Muscle layer of duodenum (tissue), 2 donors: Measurements from ENCODE around the gene SLAMF6.
"Not testable (repeated sequence)": the region's sequence is repeated elsewhere in the genome, so short reads cannot be mapped to it uniquely, and the experiment has no call there.

Source experiments
- H3K27ac ChIP-seq: one replicate; pipeline ENCODE4 v1.7.0; 2013; ENCODE audit warnings: mild to moderate bottlenecking, low read length
- H3K27me3 ChIP-seq: one replicate; pipeline ENCODE4 v1.7.0; 2013; ENCODE audit warnings: low read depth, mild to moderate bottlenecking, control low read depth, low read length
- H3K36me3 ChIP-seq, 2 donors: one replicate each; pipeline ENCODE4 v1.7.0; 2013; ENCODE audit warnings: low read length in 2 of 2, control low read depth in 1 of 2, mild to moderate bottlenecking in 1 of 2; ENCODE audit not compliant: insufficient read depth in 2 of 2, control insufficient read depth in 1 of 2
- H3K4me1 ChIP-seq, 2 donors: one replicate each; pipeline ENCODE4 v1.7.0; 2013; ENCODE audit warnings: low read length in 2 of 2, mild to moderate bottlenecking in 2 of 2, control low read depth in 1 of 2, moderate library complexity in 1 of 2; ENCODE audit not compliant: insufficient read depth in 2 of 2, control insufficient read depth in 1 of 2
- H3K4me3 ChIP-seq, 2 donors: one replicate each; pipeline ENCODE4 v1.7.0; 2013; ENCODE audit warnings: low read length in 2 of 2, low read depth in 1 of 2, mild to moderate bottlenecking in 1 of 2
- H3K9me3 ChIP-seq, 2 donors: one replicate each; pipeline ENCODE4 v1.7.0; 2013; ENCODE audit warnings: low read length in 2 of 2, control low read depth in 1 of 2, mild to moderate bottlenecking in 1 of 2; ENCODE audit not compliant: control insufficient read depth in 1 of 2
- donor health status: healthy.

SLAMF6 gene

DNA sequence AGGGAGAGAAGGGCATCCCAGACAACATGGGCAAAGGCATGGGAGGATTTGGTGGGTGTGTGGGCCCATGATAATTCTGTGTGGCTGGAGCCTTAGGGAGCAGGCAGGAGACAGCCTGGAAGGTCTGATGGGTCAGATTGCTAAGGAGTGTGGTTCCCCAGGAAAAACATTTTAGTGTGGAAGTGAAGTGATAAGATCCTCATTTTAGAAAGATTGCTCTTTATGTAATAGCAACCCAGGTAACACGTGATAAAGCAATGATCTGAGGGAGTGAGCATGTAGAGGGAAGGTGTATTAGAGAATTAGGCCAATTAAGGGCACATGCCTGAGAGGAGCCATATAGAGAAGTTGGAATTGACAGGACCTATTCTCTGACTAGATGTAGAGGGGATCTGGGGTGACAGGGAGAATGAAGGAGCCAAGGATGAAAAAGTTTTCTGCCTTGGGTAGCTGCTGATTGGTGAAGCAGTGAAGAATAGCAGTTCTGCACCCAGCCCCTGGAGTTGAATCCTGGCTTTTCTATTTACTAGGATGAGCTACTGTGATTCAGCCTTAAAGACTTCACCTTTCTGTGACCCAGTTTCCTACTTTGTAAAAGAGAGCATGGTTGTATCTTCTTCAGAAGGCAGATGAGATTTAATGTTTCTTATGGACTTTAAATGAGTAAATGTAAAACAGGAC lies 18.7 kb upstream of the SLAMF6 start:
- Histone ChIP-seq H3K4me3 (no peak overlapping the region), H3K27ac (no peak overlapping the region), H3K27me3 (no peaks in the 10 kb centered on the region), H3K36me3 (no peaks in the 10 kb centered on the region), H3K4me1 (peaks cover 0 to 6% of the 10 kb centered on the region in 2 donors), H3K9me3 (no peaks in the 10 kb centered on the region)

DNA sequence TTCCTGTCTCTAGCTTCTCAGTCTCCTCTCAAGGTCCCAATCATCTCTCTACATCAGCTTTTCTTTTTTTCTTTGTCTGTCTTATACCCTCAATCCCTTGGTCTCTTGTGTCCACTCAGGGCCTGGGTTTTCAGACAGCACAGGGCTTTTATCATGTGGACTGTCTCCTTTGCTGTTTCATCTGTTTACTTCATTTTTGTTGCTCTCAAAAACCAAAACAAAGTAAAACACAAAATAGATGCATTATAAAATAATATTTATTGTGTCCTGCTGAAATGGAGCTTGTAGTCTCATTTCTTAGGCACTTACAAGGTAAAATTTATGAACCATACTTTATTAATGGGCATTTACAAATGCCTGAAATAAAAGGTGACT lies 17.8 kb upstream of the SLAMF6 start:
- Histone ChIP-seq H3K36me3 (no peaks in the 10 kb centered on the region), H3K27ac (peak overlapping the region; percentile 68), H3K4me3 (no peak overlapping the region), H3K27me3 (no peaks in the 10 kb centered on the region), H3K4me1 (peaks cover 0 to 6% of the 10 kb centered on the region in 2 donors), H3K9me3 (no peaks in the 10 kb centered on the region)

DNA sequence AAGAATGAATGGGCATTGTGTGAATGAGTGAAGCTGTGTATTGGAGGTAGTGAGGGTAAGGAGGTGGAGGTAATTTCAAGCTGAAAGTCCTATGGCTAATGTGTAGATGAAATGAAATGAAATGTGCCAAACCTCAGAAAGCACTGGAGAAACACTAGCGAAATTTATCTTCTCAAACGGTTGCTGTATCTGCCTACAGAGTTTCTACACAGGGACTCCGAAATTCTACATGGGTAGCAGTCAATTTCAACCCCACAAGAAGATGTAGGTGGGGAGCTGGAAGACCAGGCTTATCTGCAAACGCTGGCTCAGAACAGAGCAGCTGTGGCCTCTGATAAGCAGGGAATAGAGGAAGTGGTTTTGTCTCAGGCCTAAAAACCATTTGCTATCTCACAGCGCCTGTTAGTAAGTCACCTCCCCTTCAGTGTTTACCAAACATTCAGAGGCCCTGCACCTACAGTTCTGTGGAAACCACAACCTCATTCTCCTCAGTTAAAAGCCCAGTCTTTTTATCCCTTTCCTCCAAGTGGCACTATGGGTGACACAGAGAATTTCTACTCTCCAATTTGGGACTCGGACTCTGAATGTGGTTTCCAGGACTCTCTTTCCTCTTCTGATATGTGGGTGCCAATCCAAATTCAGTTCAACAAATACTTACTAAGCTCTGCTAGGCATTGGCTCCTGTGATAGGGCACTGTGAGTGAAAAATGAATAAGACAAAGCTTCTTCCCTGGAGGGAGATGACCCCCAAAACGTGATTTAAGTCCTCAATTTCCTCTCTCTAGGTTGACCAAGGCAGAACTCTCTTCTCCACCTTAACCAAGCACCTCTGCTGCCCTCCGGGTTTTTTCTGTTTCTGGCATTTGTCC lies 17.2 kb upstream of the SLAMF6 start:
- Histone ChIP-seq H3K27me3 (no peaks in the 10 kb centered on the region), H3K9me3 (peaks cover 0 to 1% of the 10 kb centered on the region in 2 donors), H3K4me1 (peaks cover 0 to 6% of the 10 kb centered on the region in 2 donors), H3K27ac (peak overlapping the region; percentile 68), H3K4me3 (peak overlapping the region in 1 of 2 donors; percentile 17), H3K36me3 (no peaks in the 10 kb centered on the region)

DNA sequence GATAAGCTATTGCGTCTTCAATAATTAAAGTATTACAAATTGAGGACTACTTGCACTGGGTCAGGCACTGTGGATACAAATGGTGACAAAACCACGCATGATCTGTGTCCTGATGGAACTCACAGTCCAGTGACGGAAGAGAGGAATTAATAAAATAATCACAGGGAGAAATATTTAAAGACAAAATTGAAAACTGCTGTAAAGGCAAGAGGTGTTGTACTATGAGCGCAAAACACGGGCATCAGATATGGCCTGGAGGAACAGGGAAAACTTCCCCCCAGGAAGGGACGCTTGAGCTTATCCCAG lies 16.6 kb upstream of the SLAMF6 start:
- H3K27ac ChIP-seq: peak overlapping the region; percentile 68
- no peaks in the 10 kb centered on the region for H3K27me3 ChIP-seq
- H3K4me3 ChIP-seq: peak overlapping the region in 1 of 2 donors; percentile 17
- H3K36me3 ChIP-seq: no peaks in the 10 kb centered on the region
- peaks cover 0 to 6% of the 10 kb centered on the region in 2 donors for H3K4me1 ChIP-seq
- H3K9me3 ChIP-seq: peaks cover 1 to 3% of the 10 kb centered on the region in 2 donors

DNA sequence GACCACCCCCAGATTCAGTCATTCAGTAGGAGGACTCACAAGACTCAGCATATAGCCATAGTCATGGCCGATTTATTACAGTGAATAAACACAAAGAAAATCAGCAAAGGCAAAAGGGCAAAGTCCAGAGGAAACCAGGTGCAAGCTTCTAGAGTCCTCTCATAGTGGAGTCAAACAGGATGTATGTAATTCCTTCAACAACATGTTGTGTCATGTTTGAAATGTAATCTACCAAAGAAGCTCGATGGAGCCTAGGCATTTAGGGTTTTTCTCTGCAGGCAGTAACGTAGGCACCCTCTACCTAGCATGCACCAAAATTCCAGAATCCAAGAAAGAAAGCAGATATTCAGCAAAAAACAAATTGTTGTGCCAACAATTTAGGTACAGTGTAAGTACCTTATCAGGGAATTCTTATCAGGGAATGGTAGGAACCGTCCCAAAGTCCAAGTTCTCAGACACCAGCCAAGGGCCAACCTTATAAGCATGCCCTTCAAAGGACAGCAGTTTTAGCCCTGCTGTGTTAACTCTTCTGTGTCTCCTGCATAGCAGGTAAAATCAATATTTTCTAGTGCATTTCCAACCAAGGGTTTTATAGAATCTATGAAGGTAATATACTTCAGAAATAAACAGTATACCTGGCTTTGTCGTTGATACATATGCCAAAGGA lies 16.1 kb upstream of the SLAMF6 start:
- Histone ChIP-seq H3K36me3 (no peaks in the 10 kb centered on the region), H3K27me3 (no peaks in the 10 kb centered on the region), H3K9me3 (peaks cover 3 to 4% of the 10 kb centered on the region in 2 donors), H3K27ac (peak overlapping the region; percentile 68), H3K4me1 (peaks cover 0 to 6% of the 10 kb centered on the region in 2 donors), H3K4me3 (peak overlapping the region in 1 of 2 donors; percentile 17)

GRCh38 chr1:160537714-160538665 lies 14.9 kb upstream of the SLAMF6 start:
- no peaks in the 10 kb centered on the region for H3K27me3 ChIP-seq
- H3K4me3 ChIP-seq: no peak overlapping the region
- H3K4me1 ChIP-seq: peaks cover 0 to 6% of the 10 kb centered on the region in 2 donors
- no peak overlapping the region for H3K27ac ChIP-seq
- no peaks in the 10 kb centered on the region for H3K36me3 ChIP-seq
- H3K9me3 ChIP-seq: peaks cover 3 to 4% of the 10 kb centered on the region in 2 donors

DNA sequence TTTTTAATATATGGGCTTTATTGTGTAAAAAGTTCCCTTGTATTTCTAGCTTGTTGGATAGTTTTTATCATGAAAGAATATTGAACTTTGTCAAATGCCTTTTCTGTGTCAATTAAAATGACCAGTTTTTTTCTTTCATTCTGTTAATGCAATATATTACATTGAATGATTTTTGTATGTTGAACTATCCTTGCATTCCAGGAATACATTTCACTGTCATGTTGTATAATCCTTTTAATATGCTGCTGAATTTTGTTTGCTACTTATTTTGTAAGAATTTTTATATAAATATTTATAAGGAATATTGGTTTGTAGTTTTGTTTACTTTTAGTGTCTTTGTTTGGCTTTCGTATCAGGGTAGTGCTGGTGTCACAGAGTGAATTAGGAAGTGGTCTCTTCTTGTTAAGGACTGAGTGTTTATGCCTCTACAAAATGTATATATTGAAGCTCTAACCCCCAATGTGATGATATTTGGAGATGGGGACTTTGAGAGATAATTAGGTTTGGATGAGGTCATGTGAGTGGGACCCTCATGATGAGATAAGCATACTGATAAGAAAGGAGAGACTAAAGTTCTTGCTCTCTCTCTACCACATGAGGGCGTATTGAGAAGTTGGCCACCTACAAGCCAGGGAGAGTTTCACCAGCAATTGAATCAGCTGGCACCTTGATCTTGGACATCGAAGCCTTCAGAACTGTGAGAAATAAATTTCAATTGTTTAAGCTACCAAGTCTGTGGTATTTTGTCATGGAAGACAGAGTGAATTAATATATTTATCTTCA lies 12.0 kb upstream of the SLAMF6 start:
- H3K4me3 ChIP-seq: no peak overlapping the region
- H3K27me3 ChIP-seq: no peaks in the 10 kb centered on the region
- H3K9me3 ChIP-seq: peaks cover 4 to 7% of the 10 kb centered on the region in 2 donors
- H3K4me1 ChIP-seq: peaks cover 0 to 6% of the 10 kb centered on the region in 2 donors
- no peak overlapping the region for H3K27ac ChIP-seq
- H3K36me3 ChIP-seq: no peaks in the 10 kb centered on the region

DNA sequence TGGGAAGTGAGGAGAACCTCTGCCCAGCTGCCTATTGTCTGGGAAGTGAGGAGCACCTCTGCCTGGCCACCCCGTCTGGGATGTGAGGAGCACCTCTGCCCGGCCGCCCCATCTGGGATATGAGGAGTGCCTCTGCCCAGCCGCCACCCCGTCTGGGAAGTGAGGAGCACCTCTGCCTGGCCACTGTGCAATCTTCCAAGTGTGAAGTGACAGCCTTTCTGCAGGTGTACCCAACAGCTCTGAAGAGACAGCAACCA lies 9.4 kb upstream of the SLAMF6 start:
- not testable (repeated sequence) for H3K27ac ChIP-seq, H3K36me3 ChIP-seq, H3K27me3 ChIP-seq, H3K4me1 ChIP-seq, H3K9me3 ChIP-seq, H3K4me3 ChIP-seq

DNA sequence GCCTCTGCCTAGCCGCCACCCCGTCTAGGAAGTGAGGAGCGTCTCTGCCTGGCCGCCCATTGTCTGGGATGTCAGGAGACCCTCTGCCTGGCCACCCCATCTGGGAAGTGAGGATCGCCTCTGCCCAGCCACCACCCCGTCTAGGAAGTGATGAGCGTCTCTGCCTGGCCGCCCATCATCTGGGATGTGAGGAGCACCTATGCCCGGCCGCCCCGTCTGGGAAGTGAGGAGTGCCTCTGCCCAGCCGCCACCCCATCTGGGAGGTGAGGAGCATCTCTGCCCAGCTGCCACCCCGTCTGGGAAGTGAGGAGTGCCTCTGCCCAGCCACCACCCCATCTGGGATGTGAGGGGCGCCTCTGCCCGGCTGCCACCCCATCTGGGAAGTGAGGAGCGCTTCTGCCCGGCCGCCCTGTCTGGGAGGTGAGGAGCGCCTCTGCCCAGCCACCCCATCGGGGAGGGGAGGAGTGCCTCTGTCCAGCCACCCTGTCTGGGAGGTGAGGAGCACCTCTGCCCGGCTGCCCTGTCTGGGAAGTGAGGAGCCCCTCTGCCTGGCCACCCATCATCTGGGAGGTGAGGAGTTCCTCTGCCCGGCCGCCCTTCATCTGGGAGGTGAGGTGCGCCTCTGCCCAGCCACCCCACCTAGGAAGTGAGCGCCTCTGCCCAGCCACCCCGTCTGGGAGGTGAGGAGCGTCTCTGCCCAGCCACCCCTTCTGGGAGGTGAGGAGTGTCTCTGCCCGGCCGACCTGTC lies 8.9 kb upstream of the SLAMF6 start:
- H3K36me3 ChIP-seq, H3K4me3 ChIP-seq: not testable (repeated sequence)

DNA sequence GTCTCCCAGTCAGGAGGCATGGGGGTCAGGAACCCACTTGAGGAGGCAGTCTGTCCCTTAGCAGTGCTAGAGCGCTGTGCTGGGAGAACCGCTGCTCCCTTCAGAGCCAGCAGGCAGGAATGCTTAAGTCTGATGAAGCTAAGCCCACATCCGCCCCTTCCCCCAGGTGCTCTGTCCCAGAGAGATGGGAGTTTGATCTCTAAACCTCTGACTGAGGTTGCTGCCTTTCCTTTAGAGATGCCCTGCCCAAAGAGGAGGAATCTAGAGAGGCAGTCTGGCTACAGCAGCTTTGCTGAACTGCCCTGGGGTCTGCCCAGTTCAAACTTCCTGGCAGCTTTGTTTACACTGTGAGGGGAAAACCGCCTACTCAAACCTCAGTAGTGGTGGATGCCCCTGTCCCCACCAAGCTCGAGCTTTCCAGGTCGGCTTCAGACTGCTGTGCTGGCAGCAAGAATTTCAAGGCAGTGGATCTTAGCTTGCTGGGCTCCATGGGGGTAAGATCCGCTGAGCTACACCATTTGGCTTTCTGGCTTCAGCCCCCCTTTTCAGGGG lies 6.4 kb upstream of the SLAMF6 start:
- H3K27ac ChIP-seq: not testable (repeated sequence)

More for the DNA sequence above, 8.9 kb upstream of the SLAMF6 start:
- H3K4me1 ChIP-seq, H3K27me3 ChIP-seq, H3K9me3 ChIP-seq, H3K27ac ChIP-seq: not testable (repeated sequence)

More for the DNA sequence above, 6.4 kb upstream of the SLAMF6 start:
- not testable (repeated sequence) for H3K9me3 ChIP-seq, H3K36me3 ChIP-seq, H3K4me3 ChIP-seq, H3K4me1 ChIP-seq, H3K27me3 ChIP-seq
